GM19193 (cell line): ENCODE measurements around the gene OGFRL1.

Source experiments
- POLR2A ChIP-seq: IDR thresholded peaks from 4 replicates; pipeline ENCODE4 v1.6.1; 2011; ENCODE audit not compliant: insufficient read depth, insufficient read length; ENCODE audit errors: extremely low read depth

Gene OGFRL1

GRCh38 chr6:71268735-71269437 lies 19.7 kb upstream of the OGFRL1 start:
- TF ChIP-seq POLR2A = no peak

DNA sequence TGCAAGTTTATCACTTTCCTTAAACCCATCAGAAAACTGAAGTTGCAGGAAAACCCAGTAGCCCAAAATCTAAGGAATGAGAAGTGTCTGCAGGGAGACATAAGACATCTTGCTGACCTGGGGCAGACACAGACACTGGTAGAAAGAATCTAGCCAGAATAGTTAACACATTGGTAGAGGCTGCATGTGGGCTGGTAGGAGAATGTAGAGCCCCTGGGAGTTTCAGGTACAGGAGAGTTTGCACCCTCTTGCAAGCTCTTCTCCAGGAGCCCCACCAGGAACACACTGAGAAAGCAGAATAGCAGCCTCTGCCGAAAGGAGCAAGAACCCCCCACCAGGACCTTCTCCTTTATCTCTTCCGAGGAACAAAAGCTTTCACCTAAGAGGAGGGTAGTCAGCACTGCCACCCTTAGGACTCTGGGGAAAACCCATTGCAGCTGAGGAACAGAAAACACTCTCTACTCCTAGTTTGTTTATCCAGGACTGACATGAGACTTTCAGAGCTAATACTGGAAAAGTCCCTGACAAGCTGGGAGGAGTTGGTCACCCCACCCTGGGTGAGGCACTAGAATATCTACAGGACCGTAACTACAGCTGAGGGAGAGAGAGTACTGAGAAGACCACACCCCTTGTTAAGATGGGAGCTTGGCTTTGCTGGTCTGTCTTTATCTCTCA lies 10.5 kb upstream of the OGFRL1 start:
- no peak for TF ChIP-seq POLR2A

GRCh38 chr6:71279321-71279720 lies 9.3 kb upstream of the OGFRL1 start:
- TF ChIP-seq POLR2A = no peak

DNA sequence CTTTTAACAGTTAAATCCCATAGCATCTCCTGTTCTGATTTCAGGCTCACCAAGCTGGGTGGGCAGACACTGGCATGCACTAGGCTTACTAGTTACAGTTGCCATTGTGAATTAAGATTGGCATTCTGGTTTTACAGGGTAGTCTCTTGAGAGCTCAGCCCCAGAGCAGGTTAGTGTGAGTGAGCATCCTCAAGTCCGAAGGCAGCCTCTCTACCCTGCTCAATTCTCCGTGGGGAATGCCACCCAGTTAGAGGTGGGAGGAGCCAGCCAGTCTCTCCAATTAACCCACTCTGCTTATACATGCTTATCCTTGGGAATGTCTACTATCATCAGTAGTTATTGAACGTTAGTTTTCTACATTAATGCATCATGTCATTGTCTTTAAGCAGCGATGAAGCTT lies 8.9 kb upstream of the OGFRL1 start:
- TF ChIP-seq POLR2A = no peak

DNA sequence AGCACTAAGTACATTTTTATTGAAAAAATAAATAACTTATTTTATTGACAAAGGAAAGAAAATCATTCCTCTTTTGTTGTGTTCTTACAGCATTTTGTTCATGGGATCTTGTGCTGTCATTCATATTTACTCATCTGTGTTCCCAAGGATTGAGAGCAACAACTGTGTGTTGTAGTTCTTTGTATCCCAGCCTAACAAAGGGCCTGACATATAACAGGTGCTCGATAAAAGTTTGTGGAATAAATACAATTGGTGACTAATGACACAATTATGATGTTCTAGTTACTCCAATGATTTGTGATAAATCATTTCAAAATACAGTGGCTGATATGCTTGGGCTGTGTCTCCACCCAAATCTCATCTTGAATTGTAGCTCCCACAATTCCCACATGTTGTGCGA lies 7.9 kb upstream of the OGFRL1 start:
- no peak for TF ChIP-seq POLR2A

DNA sequence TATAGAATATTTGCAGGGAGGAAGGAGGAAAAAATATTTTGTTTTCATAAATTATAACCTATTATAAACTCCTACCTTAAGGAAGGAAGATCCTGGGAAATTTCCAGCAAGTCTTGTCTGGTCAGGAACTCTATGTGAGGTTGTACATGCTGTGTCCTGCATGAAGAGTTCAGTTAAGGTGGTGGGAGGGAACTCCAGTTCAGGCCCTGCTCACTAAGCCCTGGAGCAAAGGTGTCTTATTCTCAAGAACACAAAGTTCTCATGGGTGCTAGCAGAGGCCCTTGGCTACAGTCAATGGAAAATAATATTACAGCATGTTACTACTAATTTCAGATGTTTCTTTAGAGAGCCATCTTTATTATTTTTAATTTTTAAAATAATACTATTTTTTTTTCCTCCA lies 3.8 kb upstream of the OGFRL1 start:
- no peak for TF ChIP-seq POLR2A

DNA sequence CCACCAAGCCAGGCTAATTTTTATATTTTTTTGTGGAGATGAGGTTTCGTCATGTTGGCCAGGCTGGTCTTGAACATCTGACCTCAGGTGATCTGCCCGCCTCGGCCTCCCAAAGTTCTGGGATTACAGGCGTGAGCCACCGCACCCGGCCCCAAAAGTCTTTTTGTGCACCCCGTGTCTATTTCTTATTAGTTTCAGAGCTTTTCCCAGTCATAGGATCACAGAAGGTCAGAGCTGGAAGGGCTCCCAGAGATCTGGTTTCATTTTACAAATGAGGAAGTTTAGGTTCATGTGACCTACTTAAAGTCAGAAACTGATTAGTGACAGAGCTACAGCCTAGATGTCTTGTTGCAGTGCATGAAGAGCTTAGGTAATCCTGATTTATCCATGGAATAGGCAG lies 1.6 kb upstream of the OGFRL1 start:
- TF ChIP-seq POLR2A = no peak

DNA sequence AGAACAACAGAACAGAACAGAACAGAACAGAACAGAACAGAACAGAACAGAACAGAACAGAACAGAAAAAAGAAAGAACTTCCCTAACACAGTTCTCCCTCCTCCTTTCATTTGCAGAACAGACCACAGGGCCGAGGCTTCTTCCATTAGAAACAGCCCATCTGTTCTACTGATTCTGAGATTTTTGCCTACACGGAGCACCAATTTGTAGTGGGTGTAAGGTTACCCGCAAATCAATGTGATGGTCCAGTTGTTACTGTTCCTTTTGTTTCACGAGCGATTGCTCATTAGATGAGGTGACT lies 734 bp upstream of the OGFRL1 start:
- no peak for TF ChIP-seq POLR2A

DNA sequence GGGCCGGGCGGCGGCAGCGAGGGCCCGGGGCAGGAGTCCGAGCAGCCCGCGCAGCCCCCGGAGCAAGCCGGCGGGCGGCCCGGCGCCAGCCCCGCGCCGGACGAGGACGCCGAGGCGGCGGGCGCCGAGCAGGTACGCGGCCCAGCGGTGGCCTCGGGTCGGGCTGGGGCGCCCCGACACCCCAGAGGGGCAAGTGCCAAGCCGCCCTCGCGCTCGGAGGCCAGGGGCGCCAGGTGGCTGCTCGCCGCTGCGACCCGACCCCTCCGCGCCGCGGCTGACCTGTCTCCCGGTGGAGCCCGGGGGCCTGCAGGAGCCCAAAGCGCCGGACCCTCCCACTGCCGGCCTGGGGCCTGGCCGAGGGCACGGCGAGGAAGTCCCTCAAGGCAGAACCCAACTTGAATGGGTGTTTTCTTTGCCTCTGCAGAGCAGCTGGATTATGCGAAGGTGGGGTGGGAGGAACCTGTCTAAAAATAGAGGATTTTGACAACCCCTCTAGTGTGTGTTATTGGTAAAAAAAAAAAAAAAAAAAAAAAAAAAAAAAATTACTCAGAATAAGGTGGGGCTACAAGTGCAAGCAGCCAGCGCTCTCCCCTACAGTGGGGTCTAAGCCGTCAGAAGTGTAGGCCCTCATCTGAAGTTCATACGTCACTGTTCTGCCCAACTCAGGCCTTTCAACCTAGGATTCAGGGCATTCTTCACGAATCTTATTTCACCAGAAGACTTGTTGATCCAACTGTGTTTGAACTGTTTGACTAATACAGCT lies 609 bp downstream of the OGFRL1 start:
- no peak for TF ChIP-seq POLR2A

DNA sequence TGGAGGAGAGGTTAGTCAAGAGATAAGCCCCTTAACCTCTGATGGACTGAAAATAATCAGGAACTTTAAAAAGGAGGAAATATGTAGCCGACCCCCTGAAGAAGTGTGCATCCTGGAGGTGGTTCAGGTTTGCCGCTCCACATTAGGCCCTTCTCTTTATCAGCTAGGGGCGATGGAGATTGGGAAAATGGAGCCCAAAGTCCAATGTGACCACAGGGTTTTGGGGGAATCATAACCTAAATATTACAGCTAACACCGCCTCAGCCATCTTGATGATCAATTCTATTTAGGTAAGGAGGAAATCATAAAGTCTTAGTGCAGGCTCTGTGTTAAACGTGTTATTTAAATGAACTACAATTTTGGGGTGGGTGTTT lies 1.2 kb downstream of the OGFRL1 start:
- TF ChIP-seq POLR2A = no peak

DNA sequence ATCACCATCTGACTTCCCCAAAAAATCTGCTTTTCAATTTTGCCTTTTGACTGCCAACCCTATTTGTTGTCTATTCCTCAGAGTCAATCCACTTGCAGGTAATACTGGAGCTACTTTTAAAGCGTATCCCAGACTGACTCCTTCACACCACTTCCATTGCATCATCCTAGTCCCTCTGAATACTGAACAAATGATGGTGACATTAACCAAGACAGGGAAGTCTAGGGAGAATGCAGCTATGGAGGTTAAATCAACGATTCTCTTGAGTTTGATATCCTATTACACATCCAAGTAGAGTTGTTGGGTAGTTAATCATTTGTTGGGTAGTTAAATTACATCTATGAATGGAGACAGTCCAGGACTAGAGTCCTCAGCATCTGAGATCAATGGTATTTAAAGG lies 2.0 kb downstream of the OGFRL1 start:
- TF ChIP-seq POLR2A = no peak

DNA sequence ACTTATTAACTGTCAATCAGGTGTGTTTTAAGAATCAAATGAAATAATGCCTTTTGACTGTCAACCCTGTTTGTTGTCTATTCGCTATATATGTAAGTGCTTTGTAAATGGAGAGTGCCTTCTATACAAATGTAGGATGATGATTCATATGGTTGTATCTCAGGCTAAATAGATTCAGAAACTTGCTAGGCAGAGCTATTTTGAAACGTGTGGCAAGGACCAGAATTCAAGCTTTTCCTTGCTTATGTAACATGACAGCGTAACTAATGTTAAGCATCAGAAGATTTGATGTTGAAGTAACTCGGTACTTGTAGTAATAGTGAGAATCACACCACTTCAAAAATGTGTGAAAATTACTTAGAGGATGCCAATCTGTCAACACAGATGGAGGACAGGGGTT lies 3.4 kb downstream of the OGFRL1 start:
- TF ChIP-seq POLR2A = no peak

- no peak for TF ChIP-seq POLR2A
Measured at GRCh38 chr6:71294121-71294523, 5.5 kb downstream of the OGFRL1 start.

GRCh38 chr6:71298459-71298858 lies 9.8 kb downstream of the OGFRL1 start:
- no peak for TF ChIP-seq POLR2A

GRCh38 chr6:71299541-71300470 lies 11.2 kb downstream of the OGFRL1 start:
- TF ChIP-seq POLR2A = no peak
